K562 (cell line): ENCODE measurements around the gene CCNY. TPM values are rescaled to one million over a fixed set of nuclear protein-coding genes. Genes with fewer than 3 reads are reported as not detected.
A peak's percentile ranks its signal among the peaks of the same experiment; 100 is the strongest.

Experiments used
- ARHGAP35 ChIP-seq: fragments of 450-650 bp; IDR thresholded peaks from 2 replicates; pipeline ENCODE4 v1.6.1; 2018; ENCODE audit not compliant: partially characterized antibody
- ATF3 ChIP-seq, 2 experiments: fragments of 450-650 bp in 1 of 2; sonication (generic) in 1 of 2; formaldehyde crosslinking in 1 of 2; IDR thresholded peaks in 1 of 2; conservative IDR thresholded peaks in 1 of 2; 2 replicates each; pipeline versions ENCODE4 v1.6.1 to v1.8.1; 2016 to 2023; ENCODE audit warnings: mild to moderate bottlenecking in 2 of 2, moderate library complexity in 2 of 2, inconsistent platforms in 1 of 2, missing genetic modification reagents in 1 of 2
- ATF7 ChIP-seq: fragments of 450-650 bp; IDR thresholded peaks from 2 replicates; pipeline ENCODE4 v1.7.1; 2014; ENCODE audit warnings: mild to moderate bottlenecking, moderate library complexity
- CBX2 ChIP-seq: fragments of 200-600 bp; sonication (generic); IDR thresholded peaks from one replicate; pipeline ENCODE4 v1.6.1; 2012; ENCODE audit warnings: mild to moderate bottlenecking, low read length, inconsistent platforms; ENCODE audit not compliant: insufficient read depth, poor library complexity, severe bottlenecking
- GABPA ChIP-seq: fragments of 200-800 bp; sonication (Bioruptor generic); conservative IDR thresholded peaks from 2 replicates; pipeline ENCODE4 v1.6.1; 2016; ENCODE audit warnings: low read depth, missing genetic modification characterization, missing compliant biosample characterization
- HDGF ChIP-seq: fragments of 450-650 bp; IDR thresholded peaks from 2 replicates; pipeline ENCODE4 v1.6.1; 2016
- ILK ChIP-seq: fragments of 450-650 bp; IDR thresholded peaks from 2 replicates; pipeline ENCODE4 v1.6.1; 2016; ENCODE audit warnings: missing genetic modification characterization, low read depth, mild to moderate bottlenecking, missing compliant biosample characterization, moderate library complexity, borderline replicate concordance
- LEF1 ChIP-seq: fragments of 450-650 bp; IDR thresholded peaks from 2 replicates; pipeline ENCODE4 v1.6.1; 2016; ENCODE audit warnings: mild to moderate bottlenecking
- PHF8 ChIP-seq: fragments of 200-600 bp; sonication (generic); IDR thresholded peaks from 2 replicates; pipeline ENCODE4 v1.6.1; 2012; ENCODE audit warnings: mixed run types, mild to moderate bottlenecking, inconsistent platforms, low read length, moderate library complexity, borderline replicate concordance
- POLR2H ChIP-seq: IDR thresholded peaks from 2 replicates; pipeline ENCODE4 v1.6.1; 2016; ENCODE audit warnings: missing genetic modification characterization, low read depth, mild to moderate bottlenecking, control low read depth, missing compliant biosample characterization, moderate library complexity
- SMAD4 ChIP-seq: fragments of 250-450 bp; sonication (Bioruptor Pico); conservative IDR thresholded peaks from 2 replicates; pipeline ENCODE4 v1.8.0; 2021; ENCODE audit warnings: inconsistent platforms, mild to moderate bottlenecking, moderate library complexity
- SMARCC2 ChIP-seq: fragments of 450-650 bp; IDR thresholded peaks from 2 replicates; pipeline ENCODE4 v1.6.1; 2017; ENCODE audit warnings: antibody characterized with exemption, moderate library complexity, mild to moderate bottlenecking, low read depth
- TEAD1 ChIP-seq, 2 experiments: fragments of 450-650 bp in 1 of 2; sonication (generic) in 1 of 2; formaldehyde crosslinking; IDR thresholded peaks; 2 replicates each; pipeline versions ENCODE4 v1.4.0 to v1.8.0; 2020 to 2022; ENCODE audit warnings: mild to moderate bottlenecking in 2 of 2, missing genetic modification reagents in 1 of 2
- TFAP4 ChIP-seq: sonication (generic); formaldehyde crosslinking; IDR thresholded peaks from 2 replicates; pipeline ENCODE4 v1.8.0; 2022; ENCODE audit warnings: missing genetic modification reagents, mild to moderate bottlenecking, moderate library complexity, borderline replicate concordance
- VEZF1 ChIP-seq: fragments of 200-800 bp; sonication (Bioruptor generic); IDR thresholded peaks from 2 replicates; pipeline ENCODE4 v1.6.1; 2017; ENCODE audit warnings: missing genetic modification characterization, missing compliant biosample characterization
- YBX1 ChIP-seq: fragments of 450-650 bp; IDR thresholded peaks from 2 replicates; pipeline ENCODE4 v1.7.1; 2016; ENCODE audit warnings: mild to moderate bottlenecking
- ZBTB7A ChIP-seq: IDR thresholded peaks from 2 replicates; pipeline ENCODE4 v1.6.1; 2011; ENCODE audit warnings: low read depth, mild to moderate bottlenecking, low read length, moderate library complexity, borderline replicate concordance; ENCODE audit not compliant: control insufficient read depth
- ZFP1 ChIP-seq: fragments of 450-650 bp; formaldehyde crosslinking; IDR thresholded peaks from 2 replicates; pipeline ENCODE4 v1.4.0; 2020; ENCODE audit warnings: mild to moderate bottlenecking, mixed read lengths
- ZNF263 ChIP-seq: sonication (generic); formaldehyde crosslinking; IDR thresholded peaks from 2 replicates; pipeline ENCODE4 v1.8.0; 2022; ENCODE audit warnings: mild to moderate bottlenecking, missing genetic modification reagents, borderline replicate concordance
- ZNF354B ChIP-seq: fragments of 250-450 bp; sonication (Bioruptor Pico); IDR thresholded peaks from 2 replicates; pipeline ENCODE4 v1.4.0; 2020
- ZNF76 ChIP-seq: fragments of 250-450 bp; sonication (Bioruptor Pico); IDR thresholded peaks from 2 replicates; pipeline ENCODE4 v1.4.0; 2020; ENCODE audit warnings: mild to moderate bottlenecking, moderate library complexity, borderline replicate concordance
- polyA plus RNA-seq, 8 experiments: library from polyadenylated mRNA; depleted of rRNA in 4 of 8; stranded (reverse) in 5 of 8; unstranded in 3 of 8; fragments of >200 nt; fragmentation: Nextera tagmentation in 2 of 8; fragmentation: Illumina TruSeq in 1 of 8; extraction: Ambion mirVana in 2 of 8; extraction: Trizol in 1 of 8; gene quantifications; 2 replicates each; pipeline versions ENCODE4 v1.2.1 to v1.2.3, GENCODE V29; 2011 to 2014; ENCODE audit warnings: inconsistent platforms in 1 of 8, missing spikeins in 1 of 8
- total RNA-seq, 7 experiments: library from RNA; depleted of rRNA in 6 of 7; stranded (reverse); fragments of >200 nt in 6 of 7; fragmentation: Illumina TruSeq in 2 of 7; extraction: Trizol in 2 of 7; gene quantifications; 2 replicates each; pipeline versions ENCODE4 v1.2.1 to v1.2.3, GENCODE V29; 2011 to 2021; ENCODE audit warnings: low replicate concordance in 1 of 7

Gene CCNY
- total and polyA plus RNA-seq, 9 of the 15 experiments (the other 6 are each of a cell fraction or from before 2014, with no cell fraction given), result 8.4 to 109 (median 38.6) TPM

GRCh38 chr10:35413985-35414861 lies 77.9 kb downstream of the CCNY start (continued):
- peak; percentile 98 for TF ChIP-seq ATF3 (IDR thresholded peaks at IDR 0.05)
- TF ChIP-seq ATF3 (CRISPR knock-in tag; conservative IDR thresholded peaks at IDR 0.05), result peak; percentile 91; the same call in 1 of the 2 replicates
- TF ChIP-seq SMARCC2, result peak; percentile 85
- peak; percentile 38; the same call in 1 of the 2 replicates for TF ChIP-seq TFAP4 (CRISPR knock-in tag)
- no peak for TF ChIP-seq HDGF
- no peak for TF ChIP-seq ZNF354B (CRISPR knock-in tag)
- TF ChIP-seq TEAD1 (CRISPR knock-in tag; IDR thresholded peaks at IDR 0.05), result peak in 1 of 2 experiments; percentile 19; a peak in 1 of 4 replicates
- TF ChIP-seq LEF1, result peak; percentile 78
- TF ChIP-seq ZBTB7A, result no peak
- no peak for TF ChIP-seq ARHGAP35
- TF ChIP-seq GABPA (tag), result no peak
- no peak for TF ChIP-seq YBX1
- TF ChIP-seq POLR2H (tag), result no peak
- no peak for TF ChIP-seq ZNF76 (CRISPR knock-in tag)
- TF ChIP-seq ATF7, result peak; percentile 97
- no peak for TF ChIP-seq ZNF263 (CRISPR knock-in tag)
- peak; percentile 70; the same call in 1 of the 2 replicates for TF ChIP-seq SMAD4 (CRISPR knock-in tag)
- no peak for TF ChIP-seq ILK (tag)
- no peak for TF ChIP-seq CBX2
- TF ChIP-seq ZFP1, result no peak
- TF ChIP-seq VEZF1 (CRISPR knock-in tag), result 0 out of 2 replicates have a peak, but pooled peaks have one; percentile 25
- no peak for TF ChIP-seq PHF8
